ENCODE measurements around the gene SPRY4.

DNA sequence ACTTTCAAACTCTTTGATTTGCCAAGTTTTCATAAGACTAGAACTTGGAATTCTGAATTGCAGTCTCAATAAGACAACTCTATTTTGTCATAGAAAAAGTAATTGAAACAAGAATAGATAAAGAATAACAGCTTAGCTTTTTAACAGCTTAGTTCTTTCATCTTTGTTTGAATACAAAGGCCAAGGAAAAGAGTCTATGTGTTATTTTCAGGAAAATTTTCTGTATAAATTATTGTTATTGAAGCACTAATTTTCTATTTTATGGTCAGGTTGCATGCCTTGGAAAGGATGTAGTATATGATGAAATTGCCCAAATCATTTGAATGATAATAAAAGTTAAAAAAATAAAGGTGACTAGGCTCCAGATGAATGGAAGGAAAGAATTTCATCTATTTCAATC lies 25.2 kb upstream of the SPRY4 start:
- TF ChIP-seq, protein P1, sequence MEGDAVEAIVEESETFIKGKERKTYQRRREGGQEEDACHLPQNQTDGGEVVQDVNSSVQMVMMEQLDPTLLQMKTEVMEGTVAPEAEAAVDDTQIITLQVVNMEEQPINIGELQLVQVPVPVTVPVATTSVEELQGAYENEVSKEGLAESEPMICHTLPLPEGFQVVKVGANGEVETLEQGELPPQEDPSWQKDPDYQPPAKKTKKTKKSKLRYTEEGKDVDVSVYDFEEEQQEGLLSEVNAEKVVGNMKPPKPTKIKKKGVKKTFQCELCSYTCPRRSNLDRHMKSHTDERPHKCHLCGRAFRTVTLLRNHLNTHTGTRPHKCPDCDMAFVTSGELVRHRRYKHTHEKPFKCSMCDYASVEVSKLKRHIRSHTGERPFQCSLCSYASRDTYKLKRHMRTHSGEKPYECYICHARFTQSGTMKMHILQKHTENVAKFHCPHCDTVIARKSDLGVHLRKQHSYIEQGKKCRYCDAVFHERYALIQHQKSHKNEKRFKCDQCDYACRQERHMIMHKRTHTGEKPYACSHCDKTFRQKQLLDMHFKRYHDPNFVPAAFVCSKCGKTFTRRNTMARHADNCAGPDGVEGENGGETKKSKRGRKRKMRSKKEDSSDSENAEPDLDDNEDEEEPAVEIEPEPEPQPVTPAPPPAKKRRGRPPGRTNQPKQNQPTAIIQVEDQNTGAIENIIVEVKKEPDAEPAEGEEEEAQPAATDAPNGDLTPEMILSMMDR (IDR thresholded peaks at IDR 0.05; ENCODE audit: low read depth, low read length, missing input control) = no peak
- TF ChIP-seq, protein P2, sequence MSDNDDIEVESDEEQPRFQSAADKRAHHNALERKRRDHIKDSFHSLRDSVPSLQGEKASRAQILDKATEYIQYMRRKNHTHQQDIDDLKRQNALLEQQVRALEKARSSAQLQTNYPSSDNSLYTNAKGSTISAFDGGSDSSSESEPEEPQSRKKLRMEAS (IDR thresholded peaks at IDR 0.05) = no peak
- TF ChIP-seq, protein P3, sequence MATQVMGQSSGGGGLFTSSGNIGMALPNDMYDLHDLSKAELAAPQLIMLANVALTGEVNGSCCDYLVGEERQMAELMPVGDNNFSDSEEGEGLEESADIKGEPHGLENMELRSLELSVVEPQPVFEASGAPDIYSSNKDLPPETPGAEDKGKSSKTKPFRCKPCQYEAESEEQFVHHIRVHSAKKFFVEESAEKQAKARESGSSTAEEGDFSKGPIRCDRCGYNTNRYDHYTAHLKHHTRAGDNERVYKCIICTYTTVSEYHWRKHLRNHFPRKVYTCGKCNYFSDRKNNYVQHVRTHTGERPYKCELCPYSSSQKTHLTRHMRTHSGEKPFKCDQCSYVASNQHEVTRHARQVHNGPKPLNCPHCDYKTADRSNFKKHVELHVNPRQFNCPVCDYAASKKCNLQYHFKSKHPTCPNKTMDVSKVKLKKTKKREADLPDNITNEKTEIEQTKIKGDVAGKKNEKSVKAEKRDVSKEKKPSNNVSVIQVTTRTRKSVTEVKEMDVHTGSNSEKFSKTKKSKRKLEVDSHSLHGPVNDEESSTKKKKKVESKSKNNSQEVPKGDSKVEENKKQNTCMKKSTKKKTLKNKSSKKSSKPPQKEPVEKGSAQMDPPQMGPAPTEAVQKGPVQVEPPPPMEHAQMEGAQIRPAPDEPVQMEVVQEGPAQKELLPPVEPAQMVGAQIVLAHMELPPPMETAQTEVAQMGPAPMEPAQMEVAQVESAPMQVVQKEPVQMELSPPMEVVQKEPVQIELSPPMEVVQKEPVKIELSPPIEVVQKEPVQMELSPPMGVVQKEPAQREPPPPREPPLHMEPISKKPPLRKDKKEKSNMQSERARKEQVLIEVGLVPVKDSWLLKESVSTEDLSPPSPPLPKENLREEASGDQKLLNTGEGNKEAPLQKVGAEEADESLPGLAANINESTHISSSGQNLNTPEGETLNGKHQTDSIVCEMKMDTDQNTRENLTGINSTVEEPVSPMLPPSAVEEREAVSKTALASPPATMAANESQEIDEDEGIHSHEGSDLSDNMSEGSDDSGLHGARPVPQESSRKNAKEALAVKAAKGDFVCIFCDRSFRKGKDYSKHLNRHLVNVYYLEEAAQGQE (IDR thresholded peaks at IDR 0.05) = no peak
- TF ChIP-seq SP1 (IDR thresholded peaks at IDR 0.05) (no peak), EGR1 (IDR thresholded peaks at IDR 0.05; ENCODE audit: low read depth in 2 of 2) (no peak), JUND (IDR thresholded peaks at IDR 0.05) (no peak), YY1 (IDR thresholded peaks at IDR 0.05) (no peak), HNF4G (IDR thresholded peaks at IDR 0.05) (no peak), HNF4A (conservative IDR thresholded peaks at IDR 0.05) (no peak), TAF1 (conservative IDR thresholded peaks at IDR 0.05) (no peak), RAD21 (IDR thresholded peaks at IDR 0.05) (no peak), NR2F2 (IDR thresholded peaks at IDR 0.05) (no peak)

Measured in liver (tissue), 3 donors.